ENCODE data around the gene BLTP2.

DNA sequence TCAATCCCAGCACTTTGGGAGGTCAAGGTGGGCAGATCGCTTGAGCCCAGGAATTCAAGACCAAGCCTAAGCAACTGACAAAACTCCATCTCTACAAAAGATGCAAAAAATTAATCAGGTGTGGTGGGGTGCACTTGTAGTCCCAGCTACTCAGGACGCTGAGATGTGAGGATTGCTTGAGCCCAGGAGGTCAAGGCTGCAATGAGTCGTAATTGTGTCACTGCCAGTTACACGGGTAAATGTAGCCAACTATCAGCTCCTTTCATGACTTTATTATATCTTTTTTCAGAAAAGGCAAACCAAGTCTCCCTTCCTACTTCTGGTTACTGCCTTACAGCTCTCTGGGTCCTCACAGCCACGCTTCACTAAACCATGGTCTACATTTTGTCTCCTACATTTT, 12.8 kb upstream of the BLTP2 start:
- TF ChIP-seq, protein P1, sequence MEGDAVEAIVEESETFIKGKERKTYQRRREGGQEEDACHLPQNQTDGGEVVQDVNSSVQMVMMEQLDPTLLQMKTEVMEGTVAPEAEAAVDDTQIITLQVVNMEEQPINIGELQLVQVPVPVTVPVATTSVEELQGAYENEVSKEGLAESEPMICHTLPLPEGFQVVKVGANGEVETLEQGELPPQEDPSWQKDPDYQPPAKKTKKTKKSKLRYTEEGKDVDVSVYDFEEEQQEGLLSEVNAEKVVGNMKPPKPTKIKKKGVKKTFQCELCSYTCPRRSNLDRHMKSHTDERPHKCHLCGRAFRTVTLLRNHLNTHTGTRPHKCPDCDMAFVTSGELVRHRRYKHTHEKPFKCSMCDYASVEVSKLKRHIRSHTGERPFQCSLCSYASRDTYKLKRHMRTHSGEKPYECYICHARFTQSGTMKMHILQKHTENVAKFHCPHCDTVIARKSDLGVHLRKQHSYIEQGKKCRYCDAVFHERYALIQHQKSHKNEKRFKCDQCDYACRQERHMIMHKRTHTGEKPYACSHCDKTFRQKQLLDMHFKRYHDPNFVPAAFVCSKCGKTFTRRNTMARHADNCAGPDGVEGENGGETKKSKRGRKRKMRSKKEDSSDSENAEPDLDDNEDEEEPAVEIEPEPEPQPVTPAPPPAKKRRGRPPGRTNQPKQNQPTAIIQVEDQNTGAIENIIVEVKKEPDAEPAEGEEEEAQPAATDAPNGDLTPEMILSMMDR (IDR thresholded peaks at IDR 0.05; ENCODE audit: low read depth, low read length, poor library complexity, severe bottlenecking), result no peak
- no peak for TF ChIP-seq EZH2phosphoT487 (IDR thresholded peaks at IDR 0.05; ENCODE audit: borderline replicate concordance, low read length)
